GM19438 (cell line): ENCODE data around the gene FOSB.
"Not testable (repeated sequence)": the region's sequence is repeated elsewhere in the genome, so short reads cannot be mapped to it uniquely, and the experiment has no call there.

Experiments
- ATAC-seq: cut with Tn5 transposase; IDR thresholded peaks from one replicate; pipeline ENCODE4 v1.9.1; 2021; ENCODE audit warnings: low read depth; ENCODE audit not compliant: unreplicated experiment

Gene FOSB

GRCh38 chr19:45500918-45501729 is 33.3 kb downstream of the FOSB start:
- no peak for ATAC-seq

- no peak for ATAC-seq
These were observed 33.9 kb downstream of the FOSB start for GRCh38 chr19:45501730-45502014.

- no peak for ATAC-seq
These were observed 34.3 kb downstream of the FOSB start for GRCh38 chr19:45502111-45502510.

- no peak for ATAC-seq
These were observed 36.1 kb downstream of the FOSB start for GRCh38 chr19:45503909-45504308.

- ATAC-seq, result no peak
These were observed 37.6 kb downstream of the FOSB start for GRCh38 chr19:45505151-45505995.

- ATAC-seq, result no peak
These were observed 38.1 kb downstream of the FOSB start for GRCh38 chr19:45505996-45506245.

GRCh38 chr19:45506246-45506988 is 38.6 kb downstream of the FOSB start:
- ATAC-seq, result peak; percentile 46

- peak; percentile 37 for ATAC-seq
These were observed 39.4 kb downstream of the FOSB start, which contains the start of gene VASP for GRCh38 chr19:45506989-45507871. Gene VASP (plus strand): TSS chr19:45507479. CDS start chr19:45507772, 293 bp downstream.

- no peak for ATAC-seq
These were observed 40.1 kb downstream of the FOSB start for GRCh38 chr19:45507872-45508416.

- no peak for ATAC-seq
These were observed 40.6 kb downstream of the FOSB start for GRCh38 chr19:45508417-45508860.

GRCh38 chr19:45508861-45509691 is 41.3 kb downstream of the FOSB start:
- no peak for ATAC-seq

GRCh38 chr19:45509692-45510015 is 41.9 kb downstream of the FOSB start:
- no peak for ATAC-seq

- not testable (repeated sequence) for ATAC-seq
These were observed 42.6 kb downstream of the FOSB start for GRCh38 chr19:45510352-45510751.

GRCh38 chr19:45511074-45511473 is 43.3 kb downstream of the FOSB start:
- no peak for ATAC-seq

GRCh38 chr19:45512881-45513483 is 45.2 kb downstream of the FOSB start:
- ATAC-seq, result no peak

- ATAC-seq, result no peak
These were observed 46.7 kb downstream of the FOSB start for GRCh38 chr19:45514376-45515051.

- ATAC-seq, result no peak
These were observed 47.4 kb downstream of the FOSB start for GRCh38 chr19:45515081-45515624.

GRCh38 chr19:45515807-45516401 is 48.1 kb downstream of the FOSB start:
- ATAC-seq, result no peak
